ENCODE results near the gene YWHAE.

- TF ChIP-seq RFX5 (IDR thresholded peaks at IDR 0.05; ENCODE audit: low read depth, low read length), result no peak
- TF ChIP-seq USF2 (IDR thresholded peaks at IDR 0.05; ENCODE audit: low read depth, low read length), result no peak
- no peak for TF ChIP-seq POLR2A (IDR thresholded peaks at IDR 0.05; ENCODE audit: low read depth, low read length)
- no peak for TF ChIP-seq NFE2L2 (IDR thresholded peaks at IDR 0.05; ENCODE audit: low read depth, low read length)
- no peak for TF ChIP-seq CTCF (conservative IDR thresholded peaks at IDR 0.05; ENCODE audit: low read depth, low read length)
- TF ChIP-seq RAD21 (IDR thresholded peaks at IDR 0.05; ENCODE audit: low read length), result no peak
- TF ChIP-seq FOS (IDR thresholded peaks at IDR 0.05; ENCODE audit: low read depth, low read length), result no peak
Measured at GRCh38 chr17:1313270-1314005, 86.6 kb downstream of the YWHAE start.
